NT2/D1 (cell line): ENCODE measurements around the gene TPM1.

Experiments
- SUZ12 ChIP-seq: IDR thresholded peaks from 2 replicates; pipeline ENCODE4 v1.6.1; 2011; ENCODE audit not compliant: insufficient read length, insufficient read depth; ENCODE audit errors: extremely low read depth
- YY1 ChIP-seq: IDR thresholded peaks from 2 replicates; pipeline ENCODE4 v1.6.1; 2011; ENCODE audit not compliant: insufficient read length, insufficient read depth
- ZNF274 ChIP-seq: IDR thresholded peaks from 2 replicates; pipeline ENCODE4 v1.6.1; 2011; ENCODE audit warnings: mild to moderate bottlenecking, low read depth, low read length

GRCh38 chr15:63022181-63022580 is 20.4 kb upstream of the TPM1 start:
- TF ChIP-seq SUZ12 (no peak), YY1 (no peak), ZNF274 (no peak)
